Posterior cingulate gyrus (tissue), 11 donors: ENCODE measurements around the gene CFAP107.
"Not testable (repeated sequence)": the region's sequence is repeated elsewhere in the genome, so short reads cannot be mapped to it uniquely, and the experiment has no call there.

ENCODE experiments used
- DNase-seq, 10 donors: peaks; one replicate each; pipeline versions ENCODE4 v3.0.0 to v3.0.0-alpha.2; 2020 to 2021; ENCODE audit warnings: mixed read lengths in 3 of 10
- intact Hi-C: fragments of 100-400 bp; cut with DNase I; formaldehyde crosslinking; loops from one replicate; pipeline ENCODE4 v1.15.1; 2023

The CFAP107 gene

GRCh38 chr1:12776801-12777557 is 31.0 kb downstream of the CFAP107 start:
- intact Hi-C loops: no loop called here
- DNase-seq: peak in 1 of 10 donors; percentile 30

GRCh38 chr1:12778061-12778460 is 32.1 kb downstream of the CFAP107 start:
- DNase-seq: no peak
- intact Hi-C loops: no loop called here

GRCh38 chr1:12778907-12779306 is 32.9 kb downstream of the CFAP107 start:
- DNase-seq: no peak
- intact Hi-C loops: no loop called here

GRCh38 chr1:12781488-12781887 is 35.5 kb downstream of the CFAP107 start:
- intact Hi-C loops, DNase-seq: not testable (repeated sequence)

- intact Hi-C loops, DNase-seq: not testable (repeated sequence)
Observed at GRCh38 chr1:12783783-12784182, 37.8 kb downstream of the CFAP107 start.

GRCh38 chr1:12784729-12785128 is 38.7 kb downstream of the CFAP107 start:
- DNase-seq, intact Hi-C loops: not testable (repeated sequence)

- DNase-seq, intact Hi-C loops: not testable (repeated sequence)
Observed at GRCh38 chr1:12791097-12791496, 45.1 kb downstream of the CFAP107 start, which contains the start of gene PRAMEF1. Gene PRAMEF1, plus strand, starts transcription at chr1:12791397. Its CDS starts 1,831 bp downstream, at chr1:12793228.

GRCh38 chr1:12798911-12799310 is 52.9 kb downstream of the CFAP107 start:
- intact Hi-C loops: no loop called here
- DNase-seq: no peak

- DNase-seq: no peak
- intact Hi-C loops: no loop called here
Observed at GRCh38 chr1:12799730-12800129, 53.7 kb downstream of the CFAP107 start.

GRCh38 chr1:12809933-12810332 is 63.9 kb downstream of the CFAP107 start:
- no peak for DNase-seq
- intact Hi-C loops: no loop called here

GRCh38 chr1:12810691-12811408 is 64.8 kb downstream of the CFAP107 start:
- intact Hi-C loops: no loop called here
- DNase-seq: peak in 1 of 10 donors; percentile 8

GRCh38 chr1:12811409-12811784 is 65.4 kb downstream of the CFAP107 start:
- intact Hi-C loops: no loop called here

More at GRCh38 chr1:12811409-12811784, 65.4 kb downstream of the CFAP107 start:
- no peak for DNase-seq
